T47D (cell line): ENCODE measurements around the gene ENGASE.

Experiments
- DNase-seq, 2 experiments: peaks; one replicate each; pipeline versions ENCODE4 v3.0.0 to v3.0.0-alpha.2; 2011 to 2012; ENCODE audit warnings: low read depth in 1 of 2, low spot score in 1 of 2
- JUND ChIP-seq: IDR thresholded peaks from 2 replicates; pipeline ENCODE4 v1.6.1; 2012; ENCODE audit warnings: low read depth
- in situ Hi-C: cut with HindIII; loops from 2 replicates; pipeline ENCODE4 v1.10.0; 2016; ENCODE audit warnings: low sequenced_read_pairs, low pct_unique_long_range_greater_than_20kb

ENGASE gene

GRCh38 chr17:79127534-79128135, 53.0 kb downstream of the ENGASE start:
- in situ Hi-C loops = no loop called here

GRCh38 chr17:79129523-79129922, 54.9 kb downstream of the ENGASE start:
- DNase-seq = no peak
- in situ Hi-C loops = no loop called here
- TF ChIP-seq JUND = no peak

More at GRCh38 chr17:79127534-79128135, 53.0 kb downstream of the ENGASE start:
- no peak for DNase-seq
- TF ChIP-seq JUND = no peak

- in situ Hi-C loops = no loop called here
- no peak for TF ChIP-seq JUND
- DNase-seq = no peak
Observed at GRCh38 chr17:79130536-79131273, 56.1 kb downstream of the ENGASE start.

- no peak for DNase-seq
- TF ChIP-seq JUND = no peak
- in situ Hi-C loops = no loop called here
Observed at GRCh38 chr17:79131274-79131635, 56.6 kb downstream of the ENGASE start.

- TF ChIP-seq JUND = no peak
- in situ Hi-C loops = no loop called here
- DNase-seq = no peak
Observed at GRCh38 chr17:79131701-79132100, 57.1 kb downstream of the ENGASE start.

GRCh38 chr17:79132271-79133064, 57.8 kb downstream of the ENGASE start:
- TF ChIP-seq JUND = no peak
- in situ Hi-C loops = no loop called here
- DNase-seq = no peak

- no peak for DNase-seq
- TF ChIP-seq JUND = no peak
- in situ Hi-C loops = no loop called here
Observed at GRCh38 chr17:79133214-79133613, 58.6 kb downstream of the ENGASE start.

- in situ Hi-C loops = no loop called here
- TF ChIP-seq JUND = no peak
- no peak for DNase-seq
Observed at GRCh38 chr17:79133985-79134384, 59.4 kb downstream of the ENGASE start.

- no peak for TF ChIP-seq JUND
- in situ Hi-C loops = no loop called here
- DNase-seq = no peak
Observed at GRCh38 chr17:79135011-79135410, 60.4 kb downstream of the ENGASE start.

GRCh38 chr17:79135628-79136405, 61.2 kb downstream of the ENGASE start:
- no peak for TF ChIP-seq JUND
- in situ Hi-C loops = no loop called here
- DNase-seq = no peak
